Kidney epithelial cell (primary cell): Measurements from ENCODE around the gene DENND1A. TPM values are rescaled to one million over a fixed set of nuclear protein-coding genes. Genes with fewer than 3 reads are reported as not detected.

ENCODE experiments used
- DNase-seq: peaks from one replicate; pipeline ENCODE4 v3.0.0-alpha.2; 2010; ENCODE audit warnings: low read depth
- H3K27me3 ChIP-seq: 2 replicates; pipeline ENCODE4 v1.6.0; 2011; ENCODE audit warnings: low read length; ENCODE audit not compliant: control insufficient read depth, insufficient read depth
- H3K36me3 ChIP-seq: 2 replicates; pipeline ENCODE4 v1.5.1; 2011; ENCODE audit warnings: low read length; ENCODE audit not compliant: control insufficient read depth, insufficient read depth
- H3K4me3 ChIP-seq: 2 replicates; pipeline ENCODE4 v1.5.1; 2011; ENCODE audit warnings: low read depth, mild to moderate bottlenecking, control low read depth, low read length
- CTCF ChIP-seq: IDR thresholded peaks from 2 replicates; pipeline ENCODE4 v1.5.1; 2011; ENCODE audit warnings: mild to moderate bottlenecking, moderate library complexity, low read length, control low read depth, inconsistent platforms; ENCODE audit not compliant: insufficient read depth, poor library complexity, severe bottlenecking
- total RNA-seq: library from RNA; depleted of rRNA; stranded (reverse); fragments of >200 nt; gene quantifications from 2 replicates; pipeline ENCODE4 v1.2.3, GENCODE V29; 2015

Gene DENND1A
- total RNA-seq, 1 donor from 2014 or later: 14.5 TPM

DNA sequence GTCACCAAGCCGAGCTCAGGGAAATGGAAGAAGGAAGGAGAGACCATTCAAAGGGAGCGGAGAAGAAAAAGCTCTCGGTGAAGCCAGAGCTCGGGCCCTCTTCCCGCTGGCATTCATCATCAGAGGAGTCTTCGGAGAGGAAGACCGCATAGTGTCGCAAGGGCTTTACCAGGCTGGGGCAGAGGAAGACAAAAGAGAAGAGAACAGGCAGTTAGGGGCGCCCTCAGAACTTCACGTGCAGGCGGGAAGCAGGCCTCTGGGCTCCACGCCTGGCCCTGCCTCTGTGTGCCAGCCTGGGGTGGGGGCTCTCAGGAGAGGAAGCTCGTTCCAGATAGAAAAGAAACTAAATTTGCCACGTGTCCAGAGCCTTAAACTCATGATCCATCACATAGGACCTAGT lies 542.2 kb downstream of the DENND1A start:
- no peaks in the 10 kb centered on the region for H3K36me3 ChIP-seq
- DNase-seq: no peak
- TF ChIP-seq CTCF: no peak
- peaks cover 22% of the 10 kb centered on the region for H3K27me3 ChIP-seq
- no peak overlapping the region for H3K4me3 ChIP-seq

- peaks cover 5% of the 10 kb centered on the region for H3K27me3 ChIP-seq
- TF ChIP-seq CTCF: no peak
- H3K36me3 ChIP-seq: no peaks in the 10 kb centered on the region
- H3K4me3 ChIP-seq: no peak overlapping the region
- no peak for DNase-seq
Measured at GRCh38 chr9:123383512-123384170, 546.3 kb downstream of the DENND1A start.

GRCh38 chr9:123382653-123383511 lies 547.0 kb downstream of the DENND1A start:
- no peak overlapping the region for H3K4me3 ChIP-seq
- peaks cover 3% of the 10 kb centered on the region for H3K27me3 ChIP-seq
- no peak for TF ChIP-seq CTCF
- no peak for DNase-seq
- H3K36me3 ChIP-seq: no peaks in the 10 kb centered on the region

DNA sequence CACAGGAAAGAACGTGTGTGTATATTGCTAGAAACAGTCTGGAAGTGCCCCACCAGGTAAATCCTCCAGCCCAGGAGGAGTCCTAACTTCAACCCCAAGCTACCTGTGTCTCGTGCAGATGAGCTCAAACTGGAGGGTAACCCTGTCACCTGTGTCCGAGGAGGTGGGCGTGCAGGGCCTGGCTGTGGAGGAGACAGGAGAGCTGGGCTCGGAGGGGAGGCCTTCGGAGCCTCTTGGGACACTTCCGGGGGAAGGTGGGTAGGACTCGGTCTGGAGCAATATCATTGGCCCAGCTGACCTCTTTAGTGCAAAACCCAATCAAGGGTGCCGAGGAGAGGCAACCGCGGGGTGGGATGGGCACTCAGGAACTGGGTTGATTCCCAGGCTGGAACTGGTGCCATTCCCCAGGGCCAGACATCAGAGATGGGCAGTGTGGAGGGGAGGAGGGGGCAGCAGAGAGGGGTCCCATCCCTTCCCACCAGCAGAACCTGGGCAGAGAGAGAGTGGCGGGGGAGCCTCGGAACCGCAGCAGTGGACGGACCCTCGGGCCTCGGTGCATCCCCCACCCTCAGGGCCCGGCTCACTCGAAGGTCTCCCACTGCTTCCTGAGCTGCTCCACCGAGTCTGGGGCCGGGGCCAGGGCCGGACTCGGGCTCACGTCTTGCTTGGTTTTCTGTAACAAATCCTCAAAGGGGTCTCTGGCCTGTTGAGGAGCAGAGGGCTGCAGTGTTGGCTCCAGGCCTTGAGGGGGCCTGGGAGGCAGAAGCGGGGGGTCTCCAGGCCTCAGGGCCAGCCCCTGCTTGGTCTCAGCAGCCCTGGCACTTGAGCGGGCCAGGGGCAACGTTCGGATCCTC lies 548.8 kb downstream of the DENND1A start:
- Histone ChIP-seq H3K27me3 (no peaks in the 10 kb centered on the region), H3K36me3 (no peaks in the 10 kb centered on the region), H3K4me3 (no peak overlapping the region)
- no peak for DNase-seq
- TF ChIP-seq CTCF: no peak

DNA sequence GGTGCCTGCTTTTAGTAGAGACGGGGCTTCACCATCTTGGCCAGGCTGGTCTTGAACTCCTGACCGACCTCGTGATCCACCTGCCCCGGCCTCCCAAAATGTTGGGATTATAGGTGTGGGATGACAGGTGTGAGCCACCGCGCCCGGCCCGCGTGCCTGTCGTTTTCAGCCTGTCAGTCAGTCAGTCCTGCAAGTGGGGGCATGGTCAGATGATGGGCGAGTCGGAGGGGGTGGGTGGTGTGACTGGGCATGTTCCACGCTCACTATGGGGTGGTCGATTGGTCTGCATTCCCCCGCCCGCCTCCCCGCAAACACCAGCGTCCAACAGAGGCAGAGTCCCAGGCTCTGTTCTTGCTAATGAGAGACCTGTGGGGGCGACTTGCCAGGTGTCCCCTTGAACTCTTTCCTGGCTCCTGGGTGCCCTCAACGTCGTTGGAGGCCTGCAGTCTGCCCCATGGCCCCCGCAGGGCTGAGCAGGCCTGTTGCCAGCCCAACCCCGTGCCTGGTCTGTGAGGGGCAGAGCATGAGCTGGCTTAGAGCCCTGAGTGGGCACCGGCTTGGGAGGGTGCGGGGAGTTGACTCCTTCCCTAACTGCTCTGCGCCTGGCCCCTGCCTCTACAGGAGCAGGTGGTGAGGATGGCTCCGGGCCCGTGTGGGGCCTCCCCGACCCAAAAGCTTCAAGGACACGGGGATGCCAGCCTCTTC lies 550.8 kb downstream of the DENND1A start:
- no peak overlapping the region for H3K4me3 ChIP-seq
- no peaks in the 10 kb centered on the region for H3K36me3 ChIP-seq
- no peak for DNase-seq
- no peak for TF ChIP-seq CTCF
- H3K27me3 ChIP-seq: no peaks in the 10 kb centered on the region
